Ovary (tissue), 3 donors: ENCODE measurements around the gene NUP188.

Source experiments
- CTCF ChIP-seq, 3 donors: fragments of 450-650 bp in 2 of 3; fragments of 200-600 bp in 1 of 3; IDR thresholded peaks; one replicate each; pipeline versions ENCODE4 v1.5.1 to v1.8.0; 2016 to 2022; ENCODE audit warnings: antibody characterized with exemption in 3 of 3, mild to moderate bottlenecking in 1 of 3
- EP300 ChIP-seq: sonication (generic); formaldehyde crosslinking; IDR thresholded peaks from one replicate; pipeline ENCODE4 v1.6.1; 2017; ENCODE audit warnings: antibody characterized with exemption
- POLR2A ChIP-seq: fragments of 450-650 bp; IDR thresholded peaks from one replicate; pipeline ENCODE4 v1.6.1; 2017; ENCODE audit warnings: antibody characterized with exemption, mild to moderate bottlenecking, moderate library complexity
- donor health status: DM: no; HTN: no; CAD: no.

- TF ChIP-seq CTCF (IDR thresholded peaks at IDR 0.05) (no peak), POLR2A (no peak), EP300 (no peak)
These were observed 85.2 kb downstream of the NUP188 start for GRCh38 chr9:129032541-129033159.
